ENCODE measurements around the gene DSCAML1.

DSCAML1 gene

DNA sequence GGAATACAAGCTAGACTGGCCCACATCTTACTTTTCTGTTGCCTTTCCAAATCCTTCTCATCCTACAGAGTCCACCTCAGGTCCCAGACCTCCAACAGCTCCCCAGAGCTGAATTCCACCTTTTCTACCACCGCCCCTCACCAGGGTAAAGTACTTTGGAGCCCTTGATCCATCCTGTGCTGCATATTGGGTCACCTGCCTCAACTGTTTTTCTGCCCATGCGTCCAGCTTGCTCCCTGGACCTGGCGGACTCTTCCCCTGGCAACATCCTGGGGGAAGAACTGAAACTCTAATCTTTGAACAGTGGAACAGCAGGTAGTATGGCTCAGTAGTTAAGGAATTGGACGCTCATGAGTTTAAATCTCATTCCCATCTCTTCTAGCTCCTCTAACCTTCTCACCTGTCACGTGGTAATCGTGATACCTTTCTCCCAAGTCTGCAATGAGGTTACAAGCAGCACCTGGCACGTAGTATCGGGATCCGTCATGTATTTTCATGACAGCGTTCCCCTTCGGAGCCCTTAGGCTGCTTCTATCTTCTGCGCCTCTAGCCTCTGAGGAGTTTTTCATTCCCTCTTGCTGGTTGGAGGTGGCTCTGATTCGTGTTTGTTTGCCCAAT, 371.2 kb downstream of the DSCAML1 start:
- DNase-seq (ENCODE audit: low spot score): no peak

DNA sequence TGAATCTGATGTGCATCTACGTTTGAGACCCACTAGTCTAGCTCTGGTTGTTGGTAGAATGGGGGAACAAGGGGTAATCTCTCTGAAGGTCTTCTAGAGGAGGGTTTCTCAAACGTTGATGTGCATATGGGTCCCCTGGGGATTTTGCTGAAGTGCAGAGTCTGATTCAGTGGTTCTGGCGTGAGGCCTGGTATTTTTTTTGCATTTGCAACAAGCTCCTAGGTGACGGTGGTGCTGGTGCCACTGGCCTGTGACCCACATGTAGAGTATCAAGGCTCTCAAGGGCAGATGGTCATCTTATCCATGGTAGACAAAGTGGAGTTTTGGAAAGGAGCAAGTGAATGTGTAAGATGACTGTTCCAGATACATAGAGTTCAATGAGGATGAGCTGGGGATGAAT, 372.2 kb downstream of the DSCAML1 start:
- DNase-seq (ENCODE audit: low spot score): peak; percentile 28

DNA sequence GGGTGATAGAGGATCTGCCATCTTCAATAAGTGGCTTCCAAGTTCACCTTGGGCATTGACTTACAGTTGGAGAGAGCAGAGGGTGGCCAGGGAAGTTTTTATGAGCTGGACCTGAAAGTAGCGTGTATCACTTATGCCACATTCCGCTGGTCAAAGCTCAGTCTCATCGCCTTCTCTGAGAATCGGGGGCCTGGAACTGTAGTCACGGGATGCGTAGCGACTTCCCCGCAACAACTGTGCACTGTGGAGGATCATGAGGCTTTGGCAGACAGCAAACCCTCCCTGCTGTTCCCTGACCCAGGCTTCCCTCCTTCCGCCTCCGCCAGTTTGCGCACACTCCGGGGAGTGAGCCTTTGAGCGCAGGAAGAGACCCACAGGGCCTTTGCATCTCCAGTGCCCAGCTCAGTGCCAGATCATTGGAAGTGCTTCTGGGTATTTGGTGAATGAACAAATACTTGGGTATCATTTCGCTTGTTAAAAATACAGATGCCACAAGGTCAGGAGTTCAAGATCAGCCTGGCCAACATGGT, 373.9 kb downstream of the DSCAML1 start:
- DNase-seq (ENCODE audit: low spot score): no peak

DNA sequence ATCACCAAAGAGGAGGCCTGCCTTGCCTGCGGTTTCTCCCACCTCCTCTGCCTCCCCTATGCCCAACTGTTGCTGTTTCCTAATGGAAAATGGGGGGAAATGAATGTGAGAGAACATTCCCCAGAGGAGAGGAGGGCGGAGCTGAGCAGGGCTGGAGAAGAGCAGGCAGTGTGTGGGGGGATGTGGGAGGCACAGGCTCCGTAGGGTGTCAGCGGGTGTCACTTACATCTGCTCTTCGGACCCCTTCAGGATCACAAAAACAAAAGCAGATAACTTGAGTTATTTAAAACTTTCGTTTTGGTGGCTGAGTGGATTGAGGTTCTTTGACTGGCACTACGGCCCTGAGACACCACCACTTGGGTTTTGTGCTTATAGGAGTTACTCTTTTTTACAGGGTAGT, 375.5 kb downstream of the DSCAML1 start:
- no peak for DNase-seq (ENCODE audit: low spot score)

DNA sequence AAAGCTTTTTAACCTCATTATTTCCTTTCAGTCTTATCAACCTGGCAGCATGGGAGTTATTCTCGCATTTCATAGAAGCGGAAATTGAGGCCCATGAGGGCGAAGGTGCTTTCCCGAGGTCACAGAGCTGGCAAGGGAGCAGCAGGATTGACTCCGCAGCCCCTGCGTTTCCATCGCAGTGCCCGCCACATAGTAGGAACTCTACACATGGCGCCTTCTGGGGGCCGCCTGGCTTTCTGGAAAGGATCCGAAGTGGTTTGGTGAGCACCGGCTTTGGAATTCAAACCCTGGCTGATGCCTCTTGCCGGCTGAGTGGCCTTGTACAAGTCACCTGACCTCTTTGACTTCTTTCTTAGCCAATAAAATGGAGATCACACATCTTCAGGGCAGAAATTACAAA, 376.0 kb downstream of the DSCAML1 start:
- no peak for DNase-seq (ENCODE audit: low spot score)

DNA sequence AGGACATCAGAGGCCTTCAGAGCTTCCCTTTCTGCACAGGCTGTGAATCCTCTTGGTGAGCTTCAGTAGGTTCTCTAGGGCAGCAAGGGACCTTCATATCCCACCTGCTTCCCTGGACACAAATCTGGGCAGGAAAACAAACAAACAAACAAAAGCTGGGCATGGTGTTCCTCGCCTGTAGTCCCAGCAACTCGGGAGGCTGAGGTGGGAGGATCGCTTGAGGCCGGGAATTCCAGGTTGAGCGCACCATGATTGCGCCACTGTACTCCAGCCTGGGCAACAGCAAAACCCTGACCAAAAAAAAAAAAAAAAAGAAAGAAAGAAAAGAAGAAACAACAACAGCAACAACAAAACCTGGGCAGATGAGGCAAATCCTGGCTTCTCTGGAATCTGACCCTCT, 376.4 kb downstream of the DSCAML1 start:
- no peak for DNase-seq (ENCODE audit: low spot score)

DNA sequence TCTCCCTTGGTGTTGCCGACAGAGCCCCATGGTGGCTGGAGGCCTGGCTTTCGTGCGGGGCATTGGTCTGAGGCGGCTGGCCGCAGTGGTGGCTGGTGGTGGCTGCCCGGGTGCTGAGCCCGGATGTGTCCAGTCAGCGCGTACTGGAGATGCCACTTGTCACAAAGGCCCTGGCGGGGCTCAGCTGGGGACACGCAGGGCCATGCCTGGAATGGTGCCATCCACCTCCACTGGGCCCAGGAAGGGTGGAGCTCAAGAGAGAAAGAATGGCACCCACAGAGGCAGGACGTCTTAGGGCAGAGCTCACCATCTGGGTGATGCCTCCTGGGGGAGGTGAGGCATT, 376.9 kb downstream of the DSCAML1 start:
- DNase-seq (ENCODE audit: low spot score): no peak

DNA sequence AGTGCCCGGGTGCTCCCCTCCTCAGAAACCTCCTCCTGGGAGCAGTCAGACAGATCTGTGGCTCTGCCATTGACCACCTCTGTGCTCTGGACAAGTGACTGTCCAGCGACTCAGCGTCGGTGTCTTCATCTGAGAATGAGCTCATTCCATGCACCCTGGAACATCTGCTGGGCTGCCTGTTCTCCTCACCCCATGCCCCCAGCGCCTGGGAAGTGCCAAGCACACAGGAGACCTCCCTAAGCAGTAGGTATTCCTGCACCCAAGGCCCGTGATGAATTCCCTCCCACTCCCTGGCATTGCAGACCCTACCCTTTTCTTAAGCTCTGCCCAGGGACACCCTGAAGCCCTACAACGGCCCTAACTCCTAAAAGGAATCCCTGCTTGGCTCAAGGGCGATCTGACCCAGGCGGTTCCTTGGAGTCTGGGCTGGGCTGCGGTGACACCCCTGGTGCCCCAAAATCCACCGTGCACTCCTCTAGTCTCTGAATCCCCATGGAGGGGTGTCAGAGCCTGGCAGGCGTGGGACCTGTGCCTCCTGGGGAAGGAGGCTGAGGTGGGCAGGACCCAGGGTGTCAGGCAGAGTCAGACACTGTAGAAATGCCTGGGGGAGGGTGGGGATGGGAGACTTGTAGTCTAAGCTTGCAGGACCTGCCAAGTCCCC, 377.4 kb downstream of the DSCAML1 start:
- no peak for DNase-seq (ENCODE audit: low spot score)

DNA sequence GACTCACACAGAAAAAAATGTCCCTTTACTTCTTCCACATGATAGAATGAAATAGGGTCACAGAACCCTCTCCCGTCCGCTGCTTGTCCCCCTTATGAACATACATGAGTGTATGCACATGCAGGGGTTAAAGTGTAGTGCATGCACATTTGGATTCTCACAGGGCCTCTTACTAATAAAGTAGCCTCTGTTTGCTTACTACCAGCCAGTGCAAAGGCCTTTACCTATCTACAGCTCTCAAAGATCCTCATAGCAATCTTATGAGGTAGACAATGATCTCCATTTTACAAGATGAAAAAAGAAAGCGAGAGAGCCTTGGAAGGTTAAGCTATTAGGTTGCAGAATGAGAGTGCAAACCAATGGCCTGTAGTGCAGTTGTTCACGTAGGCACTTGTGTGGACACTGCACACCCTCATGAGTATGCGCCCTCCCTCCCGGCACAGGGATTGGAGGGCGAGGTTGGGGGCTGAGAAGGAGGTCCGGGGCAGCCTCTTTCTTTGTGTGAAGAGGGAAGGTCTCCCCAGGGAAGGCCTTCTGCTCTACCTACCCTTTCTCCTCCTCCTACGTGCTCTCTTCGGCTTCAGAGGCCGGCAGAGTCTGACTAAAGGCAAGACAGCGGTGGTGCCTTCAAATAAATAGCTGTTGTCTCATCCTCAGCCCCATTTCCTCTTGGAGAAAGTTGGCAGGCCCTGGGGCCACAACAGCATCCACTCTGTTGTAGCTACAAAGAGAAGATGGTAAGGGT, 378.1 kb downstream of the DSCAML1 start:
- no peak for DNase-seq (ENCODE audit: low spot score)

DNA sequence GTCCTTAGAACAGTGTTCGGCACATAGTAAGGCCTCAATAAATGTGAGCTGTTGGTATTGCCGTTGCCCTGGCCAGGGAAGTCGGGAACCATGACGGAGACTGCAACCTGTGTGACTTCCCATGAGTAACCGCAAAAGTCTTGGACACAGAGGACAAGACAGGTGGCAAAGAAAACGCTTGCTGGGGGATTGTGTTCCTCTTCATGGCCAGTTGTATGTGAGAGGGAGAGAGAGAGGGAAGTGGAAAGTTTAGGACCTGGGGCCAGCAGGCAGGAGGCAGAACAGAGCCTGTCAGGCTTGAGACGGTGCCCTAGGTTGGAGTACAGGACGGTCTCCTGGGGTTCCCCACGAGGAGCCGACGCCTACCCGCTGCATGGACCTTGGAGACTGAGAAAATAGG, 379.2 kb downstream of the DSCAML1 start:
- no peak for DNase-seq (ENCODE audit: low spot score)

DNA sequence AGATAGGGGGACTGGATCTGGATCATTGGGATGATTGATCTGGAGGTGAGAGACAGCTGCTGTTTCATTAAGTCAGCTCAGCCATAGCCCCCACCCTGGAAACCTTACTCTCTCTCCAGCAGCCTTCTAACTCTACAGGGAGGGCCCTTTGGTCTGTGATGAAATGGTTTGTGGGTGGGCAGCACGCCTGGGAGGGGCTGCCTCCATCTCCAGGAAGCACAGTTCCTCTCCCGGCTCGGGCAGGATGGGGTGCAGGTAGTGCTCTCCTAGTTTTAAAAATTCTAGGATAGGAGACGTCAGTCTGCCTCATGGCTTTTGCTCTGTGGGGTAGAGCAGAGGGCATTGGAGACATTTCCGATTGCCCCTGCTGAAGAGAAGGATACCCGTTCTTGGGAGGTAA, 379.7 kb downstream of the DSCAML1 start:
- no peak for DNase-seq (ENCODE audit: low spot score)

DNA sequence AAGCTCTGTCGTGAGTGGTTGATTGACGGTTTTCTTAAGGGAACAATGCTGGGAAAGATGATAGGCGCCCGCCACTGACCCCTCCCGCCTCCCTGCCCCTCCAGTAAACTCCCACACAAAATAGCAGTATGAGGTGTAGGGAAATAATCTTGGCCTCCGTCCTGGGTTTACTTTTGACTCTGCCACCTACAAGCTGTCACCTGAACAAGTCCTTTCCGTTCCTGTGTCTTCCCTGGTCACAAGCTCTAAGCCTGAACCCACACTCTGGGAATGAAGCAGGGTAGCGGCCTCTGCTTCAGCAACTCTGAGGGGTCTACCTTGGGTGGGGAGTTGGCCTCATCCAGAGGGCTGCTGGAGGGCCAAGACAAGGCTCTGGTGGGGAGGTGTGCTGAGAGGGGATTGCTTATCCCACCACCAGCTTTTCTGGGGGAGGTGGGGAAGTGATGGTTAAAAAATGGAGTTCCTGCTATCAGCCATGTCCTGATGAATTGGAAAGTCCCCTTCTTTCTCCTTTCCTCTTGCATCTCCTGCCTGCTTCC, 381.6 kb downstream of the DSCAML1 start:
- no peak for DNase-seq (ENCODE audit: low spot score)

DNA sequence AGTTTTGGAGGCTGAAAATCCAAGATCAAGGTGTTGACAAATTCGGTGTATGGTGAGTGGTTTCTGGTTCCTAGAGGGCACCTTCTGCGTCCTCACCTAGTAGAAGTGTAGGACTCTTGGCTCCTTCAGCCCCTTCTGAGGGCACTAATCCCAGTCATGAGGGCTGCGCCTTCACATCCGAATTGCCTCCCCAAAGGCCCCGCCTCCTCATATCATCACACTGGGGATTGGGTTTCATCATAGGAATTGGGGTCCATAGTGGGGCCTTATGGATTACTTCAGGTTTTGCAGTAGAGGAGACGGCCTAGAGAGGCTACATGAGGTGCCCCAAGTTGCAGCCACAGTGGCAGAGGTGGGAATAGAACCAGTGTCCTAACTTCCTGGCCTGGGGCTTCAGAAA, 382.3 kb downstream of the DSCAML1 start:
- DNase-seq (ENCODE audit: low spot score): no peak

DNA sequence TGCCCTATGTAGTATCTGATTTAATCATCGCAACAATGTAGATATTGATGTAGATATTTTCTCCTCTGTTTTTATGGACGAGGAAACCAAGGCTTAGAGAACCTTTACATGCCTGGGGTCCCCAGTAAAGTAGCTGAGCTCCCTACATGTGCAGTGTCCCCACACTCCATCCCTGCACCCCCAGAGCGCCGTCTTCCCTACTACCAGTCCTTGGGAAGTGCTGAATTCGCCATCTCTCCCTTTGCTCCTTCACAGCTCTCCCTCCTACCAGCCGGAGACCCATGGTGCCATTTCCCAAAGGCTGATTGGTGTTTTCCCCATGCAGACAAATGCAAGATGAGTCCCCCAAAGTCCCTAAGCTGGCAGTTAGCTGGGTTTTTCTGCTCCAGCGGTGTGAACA, 383.4 kb downstream of the DSCAML1 start:
- no peak for DNase-seq (ENCODE audit: low spot score)

DNA sequence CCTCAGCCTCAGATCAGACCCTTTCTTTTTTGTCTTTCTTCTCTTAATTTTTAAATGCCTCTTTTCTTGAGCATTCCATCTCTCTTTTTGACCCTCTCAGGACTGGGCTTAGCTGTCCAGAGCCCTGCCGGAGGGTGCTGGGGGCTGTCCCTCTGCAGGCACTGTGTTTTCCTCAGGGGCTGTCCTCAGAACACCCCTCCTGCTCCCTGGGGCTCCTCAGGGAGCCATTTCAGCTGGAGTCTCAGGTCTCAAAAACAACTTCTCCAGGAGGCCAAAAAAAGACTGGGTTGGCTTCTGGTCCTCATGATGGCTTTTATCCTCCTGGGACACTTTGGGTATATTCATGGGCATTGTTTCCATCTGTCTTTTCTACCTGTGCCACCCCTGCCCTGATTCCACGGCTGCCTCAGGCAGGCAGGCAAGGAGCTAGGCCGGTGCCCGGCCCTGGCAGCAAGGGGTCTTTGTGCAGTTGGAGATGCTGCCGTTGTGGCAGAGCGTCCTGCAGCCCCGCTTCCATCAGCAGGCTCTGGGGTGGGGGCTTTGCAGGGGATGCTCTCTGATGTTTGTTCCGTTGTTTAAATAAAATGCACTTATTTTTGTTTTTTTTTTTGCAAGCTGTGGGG, 384.3 kb downstream of the DSCAML1 start:
- DNase-seq (ENCODE audit: low spot score): no peak

DNA sequence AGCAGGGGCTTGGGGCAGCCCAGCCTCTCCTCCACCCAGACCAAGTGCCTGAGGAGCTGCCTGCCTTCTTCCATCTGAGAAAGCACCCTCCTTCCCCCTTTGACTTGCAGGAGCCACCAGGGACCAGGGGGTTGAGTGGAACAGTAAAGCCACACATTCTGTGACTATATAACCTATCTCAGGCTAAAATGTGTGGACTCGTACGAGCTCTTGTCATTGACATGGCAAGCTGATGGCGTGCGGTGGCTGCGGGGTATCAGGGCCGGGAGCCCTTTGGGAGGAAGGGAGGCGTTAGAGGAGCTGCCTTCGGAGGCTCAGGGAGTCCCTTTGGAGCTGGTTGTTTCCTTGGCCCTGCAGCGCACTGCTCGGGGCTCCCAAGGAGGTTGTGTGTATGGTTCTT, 384.8 kb downstream of the DSCAML1 start:
- DNase-seq (ENCODE audit: low spot score): no peak

DNA sequence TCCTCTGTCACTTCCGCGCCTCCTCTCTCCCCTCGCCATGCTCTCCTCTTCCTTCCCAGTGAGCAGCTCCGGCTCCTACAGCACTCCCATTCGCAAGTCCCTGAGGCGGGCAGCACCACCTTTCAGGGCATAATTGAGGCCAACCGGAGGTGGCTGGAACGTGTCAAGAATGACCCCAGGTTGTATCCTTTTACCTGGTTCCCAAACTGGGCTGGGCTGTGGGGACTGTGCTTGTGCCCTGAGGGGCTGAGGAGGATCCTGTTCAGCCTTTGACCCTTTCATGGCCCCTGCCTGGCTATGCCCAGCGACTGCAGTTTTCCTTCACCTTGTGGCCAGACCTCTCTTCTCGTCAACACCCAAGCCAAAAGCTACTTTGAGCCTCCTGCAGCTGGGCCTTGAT, 385.3 kb downstream of the DSCAML1 start:
- no peak for DNase-seq (ENCODE audit: low spot score)

DNA sequence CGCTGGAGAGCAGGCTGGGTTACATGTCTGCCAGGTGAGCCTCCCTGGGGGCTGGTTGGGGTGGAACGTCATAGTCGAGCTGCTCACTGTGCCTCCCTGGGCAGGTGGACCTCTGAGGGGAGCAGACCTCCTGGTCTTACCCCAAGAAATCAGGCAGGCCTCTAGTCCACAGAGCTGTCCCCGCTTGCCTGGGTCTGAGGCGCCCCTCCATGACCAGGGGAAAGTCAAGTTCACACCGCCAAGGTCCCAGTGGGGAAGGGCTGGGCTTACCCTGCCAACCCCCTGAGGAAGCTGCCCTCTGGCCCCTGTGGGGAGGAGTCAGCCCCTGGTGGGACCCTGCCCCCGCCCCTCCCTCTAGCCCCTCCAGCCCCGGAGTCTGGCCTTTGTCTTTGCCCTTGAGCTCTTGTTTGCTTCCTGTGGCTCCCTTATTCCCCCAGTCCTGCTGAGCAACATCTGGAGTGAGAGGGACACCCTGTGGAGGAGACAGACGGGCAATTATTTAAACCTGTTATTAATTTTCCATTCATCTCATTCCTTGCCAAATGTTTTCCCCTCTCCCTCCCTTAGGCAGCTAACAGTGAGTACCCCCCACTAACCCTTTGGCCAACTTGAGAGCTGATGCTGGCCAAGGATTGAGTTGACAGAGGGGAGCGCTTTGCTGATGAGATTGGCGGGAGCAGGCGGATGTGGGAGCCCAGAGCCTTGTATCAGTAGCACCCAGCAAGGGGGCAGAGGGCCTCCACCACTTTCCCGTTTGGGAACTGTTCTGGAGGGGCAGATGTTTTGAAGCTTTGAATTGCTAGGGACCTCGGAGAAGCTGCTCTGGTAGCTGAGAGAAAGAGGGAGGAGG, 385.9 kb downstream of the DSCAML1 start:
- DNase-seq (ENCODE audit: low spot score): no peak

DNA sequence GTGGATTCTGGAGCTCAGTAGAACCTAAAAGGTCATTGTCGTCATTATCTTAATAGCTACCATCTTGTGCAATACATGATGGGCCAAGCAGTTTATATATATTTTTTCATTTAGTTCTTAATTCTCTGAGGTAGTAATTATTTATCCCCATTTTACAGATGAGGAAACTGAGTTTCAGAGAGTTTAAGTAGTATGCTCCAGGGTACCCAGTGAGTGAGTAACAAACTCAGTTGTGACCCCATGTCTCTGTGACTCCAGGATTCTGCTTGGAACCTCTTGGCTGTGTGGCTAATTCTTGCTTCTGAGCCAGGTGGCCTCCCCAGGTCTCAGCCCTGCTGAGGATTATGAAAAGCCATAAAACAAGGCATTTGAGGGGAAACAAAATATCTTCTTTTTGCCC, 386.8 kb downstream of the DSCAML1 start:
- DNase-seq (ENCODE audit: low spot score): no peak

DNA sequence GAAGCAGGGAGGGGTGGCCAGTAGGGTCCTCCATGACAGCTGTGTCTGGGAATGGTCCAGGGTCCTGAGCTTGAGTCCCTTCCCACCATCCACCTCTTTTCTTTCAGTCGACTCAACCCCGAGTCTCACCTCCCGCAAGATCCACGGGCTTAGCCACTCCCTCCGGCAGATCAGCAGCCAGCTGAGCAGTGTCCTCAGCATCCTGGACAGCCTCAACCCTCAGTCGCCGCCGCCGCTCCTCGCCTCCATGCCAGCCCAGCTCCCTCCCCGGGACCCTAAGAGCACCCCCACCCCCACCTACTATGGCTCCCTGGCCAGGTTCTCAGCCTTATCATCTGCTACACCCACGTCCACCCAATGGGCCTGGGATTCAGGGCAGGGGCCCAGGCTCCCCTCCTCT, 387.5 kb downstream of the DSCAML1 start:
- DNase-seq (ENCODE audit: low spot score): no peak

DNA sequence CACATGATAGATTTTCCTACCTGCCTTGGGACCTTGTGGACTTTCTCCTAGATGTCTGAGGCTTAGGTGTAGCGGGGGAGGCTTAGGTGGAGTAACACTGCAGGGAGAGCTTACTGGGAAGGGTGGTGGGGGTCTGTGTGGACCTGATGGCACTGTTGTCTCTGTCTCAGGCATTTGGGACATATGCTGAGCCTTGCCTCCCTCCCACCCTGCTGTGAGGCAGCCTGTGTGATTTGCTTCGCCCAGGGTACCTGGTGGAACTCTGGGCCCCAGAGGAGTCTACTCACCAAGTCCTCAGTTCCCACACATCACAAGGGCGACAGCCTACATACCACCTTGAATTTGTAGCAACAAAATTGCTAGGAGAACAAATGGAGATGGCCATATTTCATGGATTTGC, 388.7 kb downstream of the DSCAML1 start:
- no peak for DNase-seq (ENCODE audit: low spot score)

DNA sequence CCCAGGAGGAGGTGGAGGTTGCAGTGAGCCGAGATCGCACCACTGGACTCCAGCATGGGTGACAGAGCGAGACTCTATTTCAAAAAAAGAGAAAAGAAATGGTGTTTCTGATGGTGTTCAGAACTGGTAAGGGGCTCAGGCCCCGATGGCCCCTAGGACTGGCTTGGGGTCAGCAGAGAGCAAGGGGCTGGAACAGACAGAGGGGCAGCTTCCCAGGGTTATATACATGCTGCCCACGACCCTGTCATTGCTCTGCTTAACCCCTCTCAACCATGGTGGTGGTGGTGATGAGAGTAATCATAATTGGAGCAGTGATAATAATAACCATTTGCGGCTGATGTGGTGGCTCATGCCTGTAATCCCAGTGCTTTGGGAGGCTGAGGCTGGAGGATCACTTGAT, 390.0 kb downstream of the DSCAML1 start:
- no peak for DNase-seq (ENCODE audit: low spot score)

Data from NAMALWA (cell line).